Astrocyte of the spinal cord (primary cell): ENCODE data around the gene CLUH.

Experiments
- DNase-seq: peaks from one replicate; pipeline ENCODE4 v3.0.0; 2011; ENCODE audit warnings: low read depth, low spot score
- H3K4me3 ChIP-seq: 2 replicates; pipeline ENCODE4 v1.5.1; 2011; ENCODE audit warnings: low read depth, mild to moderate bottlenecking, low read length, moderate library complexity
- in situ Hi-C: cut with HindIII; loops from 2 replicates; pipeline ENCODE4 v1.10.0; 2017; ENCODE audit warnings: low sequenced_read_pairs
- TF ChIP-seq, protein P1 (sequence below): IDR thresholded peaks from 2 replicates; pipeline ENCODE4 v1.5.1; 2012; ENCODE audit warnings: low read depth, mild to moderate bottlenecking, low read length, inconsistent platforms

Gene CLUH

DNA sequence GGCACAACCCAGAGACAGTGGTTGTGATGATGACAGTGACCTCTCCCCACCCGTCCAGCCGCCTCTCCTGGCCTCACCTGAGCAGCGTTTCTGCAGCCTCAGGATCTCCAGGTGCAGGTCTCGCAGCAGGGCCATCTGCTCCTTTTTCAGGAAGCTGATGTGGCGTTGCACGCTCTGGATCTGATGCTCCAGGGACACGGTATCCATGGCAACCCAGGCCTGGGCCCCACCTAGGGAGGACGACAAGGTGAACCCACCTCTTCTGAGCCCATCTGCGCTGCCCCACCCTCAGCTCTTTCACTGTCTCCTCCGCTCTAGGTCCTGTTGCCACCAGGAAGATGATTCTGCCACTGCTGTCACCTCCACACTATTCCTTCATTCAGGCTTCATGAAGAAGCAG lies 23.4 kb upstream of the CLUH start:
- DNase-seq: no peak
- in situ Hi-C loops: no loop called here
- H3K4me3 ChIP-seq: no peak overlapping the region

DNA sequence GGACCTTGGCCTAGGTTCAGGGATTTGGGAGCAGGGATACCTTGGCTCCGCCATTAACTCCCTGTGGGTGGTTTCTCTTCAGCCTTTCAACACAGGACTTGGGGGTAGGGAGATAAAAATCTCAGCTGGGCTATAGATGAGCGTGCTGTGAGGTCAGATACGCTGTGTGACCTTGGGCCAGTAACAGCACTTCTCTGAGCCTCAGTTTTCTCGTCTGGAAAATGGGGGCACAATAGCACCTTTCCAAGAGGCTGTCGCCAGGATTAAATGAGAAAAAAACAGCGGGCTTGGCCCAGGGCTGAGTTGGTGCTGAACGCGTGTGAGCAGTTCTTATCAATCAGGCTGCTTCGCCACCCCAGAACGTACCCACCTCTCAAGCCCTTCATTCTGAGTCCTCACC lies 20.2 kb upstream of the CLUH start:
- TF ChIP-seq, protein P1, sequence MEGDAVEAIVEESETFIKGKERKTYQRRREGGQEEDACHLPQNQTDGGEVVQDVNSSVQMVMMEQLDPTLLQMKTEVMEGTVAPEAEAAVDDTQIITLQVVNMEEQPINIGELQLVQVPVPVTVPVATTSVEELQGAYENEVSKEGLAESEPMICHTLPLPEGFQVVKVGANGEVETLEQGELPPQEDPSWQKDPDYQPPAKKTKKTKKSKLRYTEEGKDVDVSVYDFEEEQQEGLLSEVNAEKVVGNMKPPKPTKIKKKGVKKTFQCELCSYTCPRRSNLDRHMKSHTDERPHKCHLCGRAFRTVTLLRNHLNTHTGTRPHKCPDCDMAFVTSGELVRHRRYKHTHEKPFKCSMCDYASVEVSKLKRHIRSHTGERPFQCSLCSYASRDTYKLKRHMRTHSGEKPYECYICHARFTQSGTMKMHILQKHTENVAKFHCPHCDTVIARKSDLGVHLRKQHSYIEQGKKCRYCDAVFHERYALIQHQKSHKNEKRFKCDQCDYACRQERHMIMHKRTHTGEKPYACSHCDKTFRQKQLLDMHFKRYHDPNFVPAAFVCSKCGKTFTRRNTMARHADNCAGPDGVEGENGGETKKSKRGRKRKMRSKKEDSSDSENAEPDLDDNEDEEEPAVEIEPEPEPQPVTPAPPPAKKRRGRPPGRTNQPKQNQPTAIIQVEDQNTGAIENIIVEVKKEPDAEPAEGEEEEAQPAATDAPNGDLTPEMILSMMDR: no peak
- DNase-seq: no peak
- in situ Hi-C loops: no loop called here
- H3K4me3 ChIP-seq: no peak overlapping the region

More for the DNA sequence above, 23.4 kb upstream of the CLUH start:
- TF ChIP-seq, protein P1: no peak

DNA sequence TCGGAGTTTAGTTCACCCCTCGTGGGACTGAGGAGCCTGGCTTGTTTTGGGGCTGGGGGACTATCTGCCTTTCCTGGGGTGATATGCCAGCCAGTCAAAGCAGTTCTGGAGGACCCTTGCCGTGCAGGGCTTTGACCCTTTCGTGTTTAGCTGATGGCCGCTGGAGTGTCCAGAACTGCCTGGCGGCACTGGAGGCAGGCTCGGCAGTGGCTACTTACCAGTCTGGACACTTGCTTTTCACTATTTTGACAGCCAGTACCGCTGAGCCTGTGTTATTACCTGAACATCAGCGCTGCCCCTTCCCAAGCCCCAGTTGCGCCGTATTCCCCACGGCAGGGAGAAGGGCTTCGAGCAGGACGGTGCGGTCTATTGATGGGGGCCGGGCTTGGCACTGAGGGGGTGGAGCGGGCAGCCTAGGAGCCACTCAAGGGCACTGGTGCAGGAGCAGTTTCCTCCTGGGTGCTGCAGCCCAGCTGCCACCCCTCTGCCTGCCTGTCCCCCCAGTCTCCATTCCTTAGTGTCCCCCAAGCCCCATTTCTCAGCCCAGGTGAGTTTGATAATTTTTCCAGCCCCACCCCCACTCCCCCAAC lies 19.3 kb upstream of the CLUH start:
- TF ChIP-seq, protein P1: no peak
- DNase-seq: no peak
- in situ Hi-C loops: no loop called here
- H3K4me3 ChIP-seq: no peak overlapping the region

DNA sequence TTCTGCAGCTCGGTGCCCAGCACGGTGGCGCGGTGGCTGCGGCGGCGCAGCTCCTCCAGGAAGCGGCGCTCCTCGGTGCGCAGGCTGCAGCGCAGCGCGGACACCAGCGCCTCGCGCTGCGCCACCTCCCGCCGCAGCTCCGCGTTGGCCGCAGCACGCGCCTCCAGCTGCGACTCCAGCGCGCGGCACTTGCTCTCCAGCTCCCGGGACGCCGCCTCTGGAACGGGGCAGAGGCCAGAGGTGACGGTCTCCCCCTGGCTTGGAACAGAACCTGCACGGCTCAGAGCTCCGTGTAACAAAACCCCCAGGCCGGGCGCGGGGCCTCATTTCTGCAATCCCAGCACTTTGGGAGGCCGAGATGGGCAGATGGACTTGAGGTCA lies 13.2 kb upstream of the CLUH start:
- TF ChIP-seq, protein P1: no peak
- DNase-seq: peak; percentile 11
- no peak overlapping the region for H3K4me3 ChIP-seq
- in situ Hi-C loops: no loop called here

DNA sequence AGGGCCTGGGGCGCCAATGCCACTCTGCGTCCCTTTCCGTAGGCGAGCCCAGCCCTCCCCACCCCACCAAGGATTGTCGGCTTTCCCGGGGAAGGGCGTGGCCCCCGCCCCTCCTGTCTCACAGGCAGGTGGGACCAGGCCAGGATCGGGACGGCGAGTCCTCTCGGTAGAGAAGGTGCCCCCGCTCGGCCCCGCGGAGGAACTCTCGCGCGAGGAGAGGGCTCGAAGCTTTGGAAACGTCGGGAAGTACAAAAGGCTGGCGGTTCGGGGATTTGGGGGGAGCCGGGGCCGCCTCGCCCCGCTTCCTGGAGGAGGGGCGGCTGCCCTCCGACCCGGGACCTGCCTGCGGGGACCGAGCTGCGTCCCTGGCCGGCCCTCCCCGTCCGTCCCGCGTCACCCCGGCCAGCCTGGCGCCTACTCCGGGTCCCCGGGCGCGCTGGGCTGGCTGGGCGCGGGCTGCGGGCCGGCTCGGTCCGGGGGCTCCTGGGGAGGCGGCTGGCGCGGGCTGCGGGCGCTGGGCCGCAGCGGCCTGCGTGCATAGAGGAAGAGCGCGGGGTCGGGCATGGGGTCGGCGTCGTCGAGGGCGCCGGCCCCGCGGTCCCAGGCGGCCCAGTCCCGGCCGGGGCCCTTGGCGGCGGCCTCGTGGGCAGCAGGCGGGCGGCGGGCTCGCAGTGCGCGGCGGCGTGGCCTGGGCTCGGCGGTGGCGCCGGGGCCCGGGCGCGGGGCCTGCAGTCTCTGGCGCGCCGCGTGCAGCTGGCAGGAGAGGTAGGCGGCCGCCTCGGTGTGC lies 12.6 kb upstream of the CLUH start:
- TF ChIP-seq, protein P1: no peak
- no peak overlapping the region for H3K4me3 ChIP-seq
- in situ Hi-C loops: no loop called here
- no peak for DNase-seq

DNA sequence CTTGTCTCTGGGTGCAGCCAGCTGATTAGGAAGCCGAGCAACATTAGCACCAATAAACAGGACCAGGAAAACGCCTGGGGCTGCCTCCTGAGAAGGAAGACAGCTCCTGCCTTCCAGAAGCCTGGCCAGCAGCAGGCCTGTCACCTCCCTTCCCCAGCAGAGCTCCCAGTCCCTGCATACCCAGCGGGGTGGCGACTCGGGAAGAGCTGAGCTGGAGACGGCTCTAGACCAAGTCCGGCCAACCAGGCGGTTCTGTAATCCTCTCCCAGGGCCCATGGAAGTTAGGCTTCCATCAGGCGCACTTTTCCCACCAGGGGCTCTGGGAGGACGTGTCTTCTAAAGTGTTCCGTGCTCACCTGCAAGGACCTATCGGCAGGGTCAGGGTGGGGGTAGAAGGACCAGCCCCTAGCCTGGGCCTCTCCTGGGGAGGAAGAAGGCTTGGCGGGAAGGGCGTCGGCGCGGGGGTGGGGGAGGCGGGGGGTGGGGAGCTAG lies 12.0 kb upstream of the CLUH start:
- in situ Hi-C loops: no loop called here
- H3K4me3 ChIP-seq: no peak overlapping the region
- TF ChIP-seq, protein P1: no peak
- DNase-seq: no peak
